HepG2 (cell line): ENCODE measurements around the gene ABCG2. TPM values are rescaled to one million over a fixed set of nuclear protein-coding genes. Genes with fewer than 3 reads are reported as not detected.

Source experiments
- AKAP8 ChIP-seq: sonication (generic); formaldehyde crosslinking; IDR thresholded peaks from 2 replicates; pipeline ENCODE4 v1.5.1; 2020; ENCODE audit warnings: mild to moderate bottlenecking, missing genetic modification reagents
- ATM ChIP-seq: fragments of 450-650 bp; IDR thresholded peaks from 2 replicates; pipeline ENCODE4 v1.7.1; 2017; ENCODE audit warnings: mild to moderate bottlenecking, borderline replicate concordance
- CCDC6 ChIP-seq: sonication (generic); formaldehyde crosslinking; IDR thresholded peaks from 2 replicates; pipeline ENCODE4 v1.8.1; 2022; ENCODE audit warnings: mild to moderate bottlenecking, missing genetic modification reagents, moderate library complexity
- CEBPG ChIP-seq: IDR thresholded peaks from 2 replicates; pipeline ENCODE4 v1.6.1; 2016
- KLF11 ChIP-seq: IDR thresholded peaks from 2 replicates; pipeline ENCODE4 v1.6.1; 2016; ENCODE audit warnings: missing compliant biosample characterization
- KLF12 ChIP-seq: sonication (generic); formaldehyde crosslinking; IDR thresholded peaks from 2 replicates; pipeline ENCODE4 v1.4.0; 2020; ENCODE audit warnings: missing genetic modification reagents, borderline replicate concordance
- KLF6 ChIP-seq: IDR thresholded peaks from 2 replicates; pipeline ENCODE4 v1.8.0; 2016; ENCODE audit warnings: missing biosample characterization, missing genetic modification reagents
- NFE2L2 ChIP-seq: fragments of 150-350 bp; IDR thresholded peaks from 2 replicates; pipeline ENCODE4 v1.6.1; 2014; ENCODE audit warnings: low read length
- NR1H2 ChIP-seq: sonication (generic); formaldehyde crosslinking; IDR thresholded peaks from 2 replicates; pipeline ENCODE4 v1.8.1; 2022; ENCODE audit warnings: low read depth, missing genetic modification reagents, borderline replicate concordance
- REL ChIP-seq: sonication (generic); formaldehyde crosslinking; conservative IDR thresholded peaks from 2 replicates; pipeline ENCODE4 v1.8.0; 2022; ENCODE audit warnings: mild to moderate bottlenecking, missing genetic modification reagents, moderate library complexity
- SRSF1 ChIP-seq: fragments of 200-400 bp; formaldehyde crosslinking; optimal IDR thresholded peaks from 2 replicates; pipeline ENCODE3; 2017; ENCODE audit warnings: mild to moderate bottlenecking, low read depth, low read length, moderate library complexity
- TARDBP ChIP-seq: sonication (generic); formaldehyde crosslinking; IDR thresholded peaks from 2 replicates; pipeline ENCODE4 v1.8.0; 2022; ENCODE audit warnings: mild to moderate bottlenecking, missing genetic modification reagents
- ZFAT ChIP-seq: sonication (generic); formaldehyde crosslinking; conservative IDR thresholded peaks from 2 replicates; pipeline ENCODE4 v1.8.1; 2023; ENCODE audit warnings: missing genetic modification reagents, inconsistent platforms
- ZNF124 ChIP-seq: sonication (generic); formaldehyde crosslinking; IDR thresholded peaks from 2 replicates; pipeline ENCODE4 v1.4.0; 2020; ENCODE audit warnings: missing genetic modification reagents
- ZNF24 ChIP-seq: fragments of 450-650 bp; IDR thresholded peaks from 2 replicates; pipeline ENCODE4 v1.6.1; 2017; ENCODE audit warnings: antibody characterized with exemption, mild to moderate bottlenecking
- ZNF557 ChIP-seq: sonication (generic); formaldehyde crosslinking; IDR thresholded peaks from 2 replicates; pipeline ENCODE4 v1.4.0; 2020; ENCODE audit warnings: missing genetic modification reagents
- ZNF713 ChIP-seq: sonication (generic); formaldehyde crosslinking; IDR thresholded peaks from 2 replicates; pipeline ENCODE4 v1.4.0; 2020; ENCODE audit warnings: mild to moderate bottlenecking, missing genetic modification reagents
- ZNF75D ChIP-seq: sonication (generic); formaldehyde crosslinking; IDR thresholded peaks from 2 replicates; pipeline ENCODE4 v1.8.1; 2023; ENCODE audit warnings: missing genetic modification reagents, mild to moderate bottlenecking, borderline replicate concordance
- polyA plus RNA-seq, 8 experiments: library from polyadenylated mRNA; depleted of rRNA in 3 of 8; stranded (reverse) in 7 of 8; unstranded in 1 of 8; fragments of >200 nt; fragmentation: Illumina TruSeq in 4 of 8; extraction: Trizol in 4 of 8; gene quantifications; 2 replicates each; pipeline versions ENCODE4 v1.2.1 to v1.2.3, GENCODE V29; 2011 to 2016; ENCODE audit warnings: low read depth in 4 of 8, missing spikeins in 1 of 8, mixed read lengths in 1 of 8; ENCODE audit not compliant: insufficient read depth in 1 of 8
- total RNA-seq, 5 experiments: library from RNA; depleted of rRNA; stranded (reverse); fragments of >200 nt; fragmentation: Illumina TruSeq; extraction: Trizol; gene quantifications; 2 replicates each; pipeline ENCODE4 v1.2.3, GENCODE V29; 2016; ENCODE audit warnings: low read depth in 1 of 5
- TF ChIP-seq, protein P1 (sequence below): sonication (generic); formaldehyde crosslinking; conservative IDR thresholded peaks from 2 replicates; pipeline ENCODE4 v1.4.0; 2020; ENCODE audit warnings: missing genetic modification reagents
- TF ChIP-seq, protein P2 (sequence below): sonication (generic); formaldehyde crosslinking; IDR thresholded peaks from 2 replicates; pipeline ENCODE4 v1.4.0; 2020; ENCODE audit warnings: missing genetic modification reagents
- TF ChIP-seq, protein P3 (sequence below): IDR thresholded peaks from 2 replicates; pipeline ENCODE4 v1.6.1; 2018; ENCODE audit warnings: missing genetic modification reagents, mild to moderate bottlenecking, missing compliant biosample characterization

The ABCG2 gene
- total and polyA plus RNA-seq, 2 of the 13 experiments (the other 11 are each of a cell fraction or from before 2014, with no cell fraction given), result 10.0 to 15.7 TPM

DNA sequence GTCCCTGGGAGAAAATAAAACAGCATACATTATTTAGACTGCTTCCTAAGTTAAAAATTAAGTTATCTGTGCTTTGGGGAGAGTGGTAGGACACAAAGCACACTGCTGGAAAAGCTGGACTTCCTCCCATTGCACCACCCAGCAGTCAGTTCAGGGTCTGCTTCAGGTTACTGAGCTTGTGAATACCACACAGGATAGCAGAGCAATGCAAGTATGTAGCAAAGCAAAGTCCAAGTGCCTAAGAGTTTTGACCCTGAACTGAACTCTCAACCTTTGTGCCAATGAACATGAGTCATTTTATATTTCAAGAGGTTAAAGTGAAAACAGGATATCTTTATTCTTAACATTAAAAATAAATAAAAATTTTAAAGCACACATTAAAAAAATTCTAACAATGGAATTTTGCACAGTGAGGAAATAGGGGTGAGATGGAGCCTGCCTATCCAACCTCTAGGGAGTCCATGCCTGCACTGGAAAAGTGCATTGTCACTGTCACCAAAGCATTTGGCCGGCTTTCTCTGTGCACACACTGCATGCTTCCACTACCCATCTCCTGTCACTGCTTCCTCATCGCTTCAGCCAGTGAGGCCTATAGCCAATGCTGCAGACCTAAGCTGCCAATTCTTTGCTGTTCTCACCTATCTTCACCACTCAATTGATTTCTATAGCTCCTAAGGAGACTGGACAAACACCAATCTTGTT lies 50.9 kb downstream of the ABCG2 start (continued):
- TF ChIP-seq REL, result no peak
- TF ChIP-seq ZNF24, result no peak
- no peak for TF ChIP-seq SRSF1
- TF ChIP-seq NR1H2 (CRISPR knock-in tag), result no peak
- TF ChIP-seq, protein P1, sequence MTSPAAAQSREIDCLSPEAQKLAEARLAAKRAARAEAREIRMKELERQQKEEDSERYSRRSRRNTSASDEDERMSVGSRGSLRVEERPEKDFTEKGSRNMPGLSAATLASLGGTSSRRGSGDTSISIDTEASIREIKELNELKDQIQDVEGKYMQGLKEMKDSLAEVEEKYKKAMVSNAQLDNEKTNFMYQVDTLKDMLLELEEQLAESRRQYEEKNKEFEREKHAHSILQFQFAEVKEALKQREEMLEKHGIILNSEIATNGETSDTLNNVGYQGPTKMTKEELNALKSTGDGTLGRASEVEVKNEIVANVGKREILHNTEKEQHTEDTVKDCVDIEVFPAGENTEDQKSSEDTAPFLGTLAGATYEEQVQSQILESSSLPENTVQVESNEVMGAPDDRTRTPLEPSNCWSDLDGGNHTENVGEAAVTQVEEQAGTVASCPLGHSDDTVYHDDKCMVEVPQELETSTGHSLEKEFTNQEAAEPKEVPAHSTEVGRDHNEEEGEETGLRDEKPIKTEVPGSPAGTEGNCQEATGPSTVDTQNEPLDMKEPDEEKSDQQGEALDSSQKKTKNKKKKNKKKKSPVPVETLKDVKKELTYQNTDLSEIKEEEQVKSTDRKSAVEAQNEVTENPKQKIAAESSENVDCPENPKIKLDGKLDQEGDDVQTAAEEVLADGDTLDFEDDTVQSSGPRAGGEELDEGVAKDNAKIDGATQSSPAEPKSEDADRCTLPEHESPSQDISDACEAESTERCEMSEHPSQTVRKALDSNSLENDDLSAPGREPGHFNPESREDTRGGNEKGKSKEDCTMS (CRISPR knock-in tag), result no peak
- peak; percentile 62; the same call in 1 of the 2 replicates for TF ChIP-seq ZNF124 (CRISPR knock-in tag)
- TF ChIP-seq, protein P2, sequence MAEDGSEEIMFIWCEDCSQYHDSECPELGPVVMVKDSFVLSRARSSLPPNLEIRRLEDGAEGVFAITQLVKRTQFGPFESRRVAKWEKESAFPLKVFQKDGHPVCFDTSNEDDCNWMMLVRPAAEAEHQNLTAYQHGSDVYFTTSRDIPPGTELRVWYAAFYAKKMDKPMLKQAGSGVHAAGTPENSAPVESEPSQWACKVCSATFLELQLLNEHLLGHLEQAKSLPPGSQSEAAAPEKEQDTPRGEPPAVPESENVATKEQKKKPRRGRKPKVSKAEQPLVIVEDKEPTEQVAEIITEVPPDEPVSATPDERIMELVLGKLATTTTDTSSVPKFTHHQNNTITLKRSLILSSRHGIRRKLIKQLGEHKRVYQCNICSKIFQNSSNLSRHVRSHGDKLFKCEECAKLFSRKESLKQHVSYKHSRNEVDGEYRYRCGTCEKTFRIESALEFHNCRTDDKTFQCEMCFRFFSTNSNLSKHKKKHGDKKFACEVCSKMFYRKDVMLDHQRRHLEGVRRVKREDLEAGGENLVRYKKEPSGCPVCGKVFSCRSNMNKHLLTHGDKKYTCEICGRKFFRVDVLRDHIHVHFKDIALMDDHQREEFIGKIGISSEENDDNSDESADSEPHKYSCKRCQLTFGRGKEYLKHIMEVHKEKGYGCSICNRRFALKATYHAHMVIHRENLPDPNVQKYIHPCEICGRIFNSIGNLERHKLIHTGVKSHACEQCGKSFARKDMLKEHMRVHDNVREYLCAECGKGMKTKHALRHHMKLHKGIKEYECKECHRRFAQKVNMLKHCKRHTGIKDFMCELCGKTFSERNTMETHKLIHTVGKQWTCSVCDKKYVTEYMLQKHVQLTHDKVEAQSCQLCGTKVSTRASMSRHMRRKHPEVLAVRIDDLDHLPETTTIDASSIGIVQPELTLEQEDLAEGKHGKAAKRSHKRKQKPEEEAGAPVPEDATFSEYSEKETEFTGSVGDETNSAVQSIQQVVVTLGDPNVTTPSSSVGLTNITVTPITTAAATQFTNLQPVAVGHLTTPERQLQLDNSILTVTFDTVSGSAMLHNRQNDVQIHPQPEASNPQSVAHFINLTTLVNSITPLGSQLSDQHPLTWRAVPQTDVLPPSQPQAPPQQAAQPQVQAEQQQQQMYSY (CRISPR knock-in tag), result no peak
- no peak for TF ChIP-seq CCDC6 (CRISPR knock-in tag)
- TF ChIP-seq KLF6 (CRISPR knock-in tag), result no peak; the same call in none of the 2 replicates
- TF ChIP-seq, protein P3, sequence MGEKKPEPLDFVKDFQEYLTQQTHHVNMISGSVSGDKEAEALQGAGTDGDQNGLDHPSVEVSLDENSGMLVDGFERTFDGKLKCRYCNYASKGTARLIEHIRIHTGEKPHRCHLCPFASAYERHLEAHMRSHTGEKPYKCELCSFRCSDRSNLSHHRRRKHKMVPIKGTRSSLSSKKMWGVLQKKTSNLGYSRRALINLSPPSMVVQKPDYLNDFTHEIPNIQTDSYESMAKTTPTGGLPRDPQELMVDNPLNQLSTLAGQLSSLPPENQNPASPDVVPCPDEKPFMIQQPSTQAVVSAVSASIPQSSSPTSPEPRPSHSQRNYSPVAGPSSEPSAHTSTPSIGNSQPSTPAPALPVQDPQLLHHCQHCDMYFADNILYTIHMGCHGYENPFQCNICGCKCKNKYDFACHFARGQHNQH, result peak; percentile 89; the same call in 1 of the 2 replicates
- TF ChIP-seq ZNF557 (CRISPR knock-in tag), result no peak
- TF ChIP-seq AKAP8, result no peak
- peak; percentile 35; the same call in 1 of the 2 replicates for TF ChIP-seq KLF11 (CRISPR knock-in tag)
- peak; percentile 90 for TF ChIP-seq CEBPG
- peak; percentile 20; the same call in 1 of the 2 replicates for TF ChIP-seq TARDBP
- no peak for TF ChIP-seq ATM
- peak; percentile 99 for TF ChIP-seq NFE2L2
- TF ChIP-seq ZNF75D, result no peak
- TF ChIP-seq ZFAT (CRISPR knock-in tag), result no peak
- TF ChIP-seq KLF12, result no peak
- no peak for TF ChIP-seq ZNF713 (CRISPR knock-in tag)
